Colonic mucosa (tissue), 4 donors: ENCODE measurements around the gene MYO16. TPM values are rescaled to one million over a fixed set of nuclear protein-coding genes. Genes with fewer than 3 reads are reported as not detected.

Experiments
- DNase-seq: peaks from one replicate; pipeline ENCODE4 v3.0.0-alpha.2; 2020
- H3K27ac ChIP-seq: fragments of 200-600 bp; one replicate; pipeline ENCODE4 v1.8.0; 2021
- H3K27me3 ChIP-seq: fragments of 200-600 bp; one replicate; pipeline ENCODE4 v1.8.0; 2021
- H3K36me3 ChIP-seq: fragments of 200-600 bp; one replicate; pipeline ENCODE4 v1.8.0; 2021
- H3K4me1 ChIP-seq: fragments of 200-600 bp; one replicate; pipeline ENCODE4 v1.8.0; 2021; ENCODE audit warnings: mild to moderate bottlenecking
- H3K4me3 ChIP-seq: fragments of 200-600 bp; one replicate; pipeline ENCODE4 v1.8.0; 2021
- H3K9ac ChIP-seq, 2 donors: one replicate each; pipeline ENCODE4 v1.7.0; 2013; ENCODE audit warnings: control low read depth in 2 of 2, low read depth in 2 of 2, low read length in 2 of 2
- H3K9me3 ChIP-seq: fragments of 200-600 bp; one replicate; pipeline ENCODE4 v1.8.0; 2021
- intact Hi-C: fragments of 100-400 bp; cut with DNase I; formaldehyde crosslinking; loops from one replicate; pipeline ENCODE4 v1.14.1; 2022
- total RNA-seq, 2 donors: library from RNA; stranded (reverse); fragmentation: NEBNext Ultra II Directional in 1 of 2; extraction: Animal tissue kit (Norgen Biotek cat#: 25700) in 1 of 2; gene quantifications; one replicate each; pipeline ENCODE4 v1.2.1, GENCODE V29; 2021
- TF ChIP-seq, protein P1 (sequence below): fragments of 200-600 bp; IDR thresholded peaks from one replicate; pipeline ENCODE4 v1.8.0; 2022; ENCODE audit warnings: antibody characterized with exemption, mild to moderate bottlenecking
- donor health status: healthy.
- donor health status: DM: no; HTN: no; CAD: no.
- donor health status: DM: no; HTN: no; CAD: no.

Gene MYO16
- total RNA-seq, 2 donors from 2014 or later = 0.05 TPM; not detected in 1

DNA sequence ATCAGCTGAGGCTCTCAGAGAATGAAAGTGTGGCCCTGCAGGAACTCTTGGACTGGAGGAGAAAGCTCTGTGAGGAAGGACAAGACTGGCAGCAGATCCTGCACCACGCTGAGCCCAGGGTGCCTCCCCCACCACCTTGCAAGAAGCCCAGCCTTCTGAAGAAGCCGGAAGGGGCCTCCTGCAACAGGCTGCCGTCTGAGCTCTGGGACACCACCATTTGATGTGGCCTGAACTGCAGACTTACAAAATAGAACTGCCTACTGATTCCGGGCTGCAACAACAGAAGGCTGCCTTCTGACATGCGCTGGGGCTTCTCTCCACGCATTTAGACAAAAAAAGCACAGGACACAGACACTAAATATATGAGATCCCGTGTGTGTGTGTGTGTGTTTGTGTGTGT, 577.2 kb downstream of the MYO16 start:
- H3K9ac ChIP-seq = no peak overlapping the region
- H3K4me3 ChIP-seq = no peak overlapping the region
- H3K9me3 ChIP-seq = no peaks in the 10 kb centered on the region
- TF ChIP-seq, protein P1, sequence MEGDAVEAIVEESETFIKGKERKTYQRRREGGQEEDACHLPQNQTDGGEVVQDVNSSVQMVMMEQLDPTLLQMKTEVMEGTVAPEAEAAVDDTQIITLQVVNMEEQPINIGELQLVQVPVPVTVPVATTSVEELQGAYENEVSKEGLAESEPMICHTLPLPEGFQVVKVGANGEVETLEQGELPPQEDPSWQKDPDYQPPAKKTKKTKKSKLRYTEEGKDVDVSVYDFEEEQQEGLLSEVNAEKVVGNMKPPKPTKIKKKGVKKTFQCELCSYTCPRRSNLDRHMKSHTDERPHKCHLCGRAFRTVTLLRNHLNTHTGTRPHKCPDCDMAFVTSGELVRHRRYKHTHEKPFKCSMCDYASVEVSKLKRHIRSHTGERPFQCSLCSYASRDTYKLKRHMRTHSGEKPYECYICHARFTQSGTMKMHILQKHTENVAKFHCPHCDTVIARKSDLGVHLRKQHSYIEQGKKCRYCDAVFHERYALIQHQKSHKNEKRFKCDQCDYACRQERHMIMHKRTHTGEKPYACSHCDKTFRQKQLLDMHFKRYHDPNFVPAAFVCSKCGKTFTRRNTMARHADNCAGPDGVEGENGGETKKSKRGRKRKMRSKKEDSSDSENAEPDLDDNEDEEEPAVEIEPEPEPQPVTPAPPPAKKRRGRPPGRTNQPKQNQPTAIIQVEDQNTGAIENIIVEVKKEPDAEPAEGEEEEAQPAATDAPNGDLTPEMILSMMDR = no peak
- H3K27me3 ChIP-seq = no peaks in the 10 kb centered on the region
- no peaks in the 10 kb centered on the region for H3K36me3 ChIP-seq
- no peak overlapping the region for H3K27ac ChIP-seq
- no peaks in the 10 kb centered on the region for H3K4me1 ChIP-seq
- no peak for DNase-seq
- intact Hi-C loops = no loop called here

DNA sequence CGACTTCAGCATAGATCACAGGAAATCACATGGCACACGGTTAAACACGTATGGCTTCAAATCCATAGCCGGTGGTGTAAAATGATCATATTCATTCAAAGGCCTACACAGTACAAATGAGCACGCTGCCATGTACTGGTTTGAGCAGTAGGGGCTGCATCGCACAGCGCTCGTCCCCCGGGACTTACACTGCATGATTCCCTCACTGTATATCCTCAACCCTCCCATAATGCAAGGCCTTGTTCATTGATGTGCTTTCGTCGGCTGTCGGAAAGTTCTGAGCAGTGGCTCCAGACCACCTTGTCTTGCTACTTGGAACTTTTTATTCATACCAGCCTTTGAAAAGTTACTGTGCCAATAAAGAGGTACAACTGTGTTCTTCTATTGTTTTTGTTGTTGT, 578.2 kb downstream of the MYO16 start:
- Histone ChIP-seq H3K4me3 (no peak overlapping the region), H3K9ac (no peak overlapping the region), H3K4me1 (no peaks in the 10 kb centered on the region), H3K9me3 (no peaks in the 10 kb centered on the region), H3K36me3 (no peaks in the 10 kb centered on the region), H3K27me3 (no peaks in the 10 kb centered on the region), H3K27ac (no peak overlapping the region)
- intact Hi-C loops = no loop called here
- no peak for DNase-seq
- TF ChIP-seq, protein P1 = no peak

DNA sequence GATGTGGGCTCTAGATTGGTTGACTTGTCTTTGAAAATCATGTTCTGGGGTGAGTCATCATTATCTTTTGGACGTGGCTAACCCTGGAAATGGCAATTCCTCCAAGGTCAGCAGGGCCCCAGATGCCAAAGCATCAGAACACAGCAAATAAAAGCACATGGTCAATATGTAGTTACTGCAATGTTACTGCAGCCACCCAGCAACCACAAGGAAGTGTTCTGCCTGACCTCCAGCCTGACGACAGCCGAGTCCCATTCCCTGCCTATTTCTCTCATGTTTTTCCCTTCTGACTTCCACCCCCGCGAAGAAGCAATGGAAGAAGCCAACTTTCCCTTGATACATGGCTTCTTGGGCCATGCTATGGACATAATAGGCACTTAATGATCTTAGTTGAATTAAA, 579.1 kb downstream of the MYO16 start:
- Histone ChIP-seq H3K4me1 (no peaks in the 10 kb centered on the region), H3K36me3 (no peaks in the 10 kb centered on the region), H3K4me3 (no peak overlapping the region), H3K9me3 (no peaks in the 10 kb centered on the region), H3K27ac (no peak overlapping the region), H3K27me3 (no peaks in the 10 kb centered on the region), H3K9ac (no peak overlapping the region)
- TF ChIP-seq, protein P1 = no peak
- intact Hi-C loops = no loop called here
- no peak for DNase-seq

DNA sequence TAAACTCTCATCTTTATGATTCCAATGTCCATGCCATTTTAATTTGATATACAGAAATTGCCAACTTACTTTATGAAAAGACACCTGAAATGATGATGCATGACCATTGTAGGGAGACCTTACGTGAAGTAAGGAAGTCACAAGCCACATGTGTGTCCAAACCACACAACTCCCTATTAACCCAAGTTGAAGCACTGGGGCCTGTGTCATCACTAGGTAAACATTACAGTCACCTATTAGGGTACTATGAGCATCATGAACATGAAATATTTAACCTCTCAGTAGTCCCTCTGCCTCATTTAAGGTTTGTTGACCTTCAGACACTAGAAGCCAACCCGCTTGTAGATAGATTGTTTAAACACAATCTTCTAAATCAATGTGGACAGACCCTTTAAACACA, 580.1 kb downstream of the MYO16 start:
- intact Hi-C loops = no loop called here
- TF ChIP-seq, protein P1 = no peak
- Histone ChIP-seq H3K9ac (no peak overlapping the region), H3K4me1 (no peaks in the 10 kb centered on the region), H3K27me3 (no peaks in the 10 kb centered on the region), H3K27ac (no peak overlapping the region), H3K36me3 (no peaks in the 10 kb centered on the region), H3K4me3 (no peak overlapping the region), H3K9me3 (no peaks in the 10 kb centered on the region)
- DNase-seq = no peak

DNA sequence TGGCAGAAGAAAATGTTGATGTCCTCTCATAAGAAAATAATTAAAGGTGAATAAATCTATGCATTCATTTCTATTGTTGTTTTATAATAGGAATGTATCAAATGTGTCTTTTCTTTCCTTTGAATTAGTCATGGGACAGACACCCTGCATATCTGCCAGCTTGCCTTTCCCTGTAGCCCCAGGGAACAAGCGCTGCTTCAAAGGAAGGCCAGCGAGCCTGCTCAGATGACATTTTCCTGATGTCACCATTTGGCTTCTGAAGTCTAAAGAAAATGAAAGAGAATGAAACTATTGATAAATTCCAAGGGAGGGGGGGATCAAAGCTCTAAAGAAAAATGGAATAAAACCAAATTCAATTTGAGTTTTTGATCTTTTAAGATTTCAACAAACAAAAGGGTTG, 582.2 kb downstream of the MYO16 start:
- intact Hi-C loops = no loop called here
- H3K4me1 ChIP-seq = no peaks in the 10 kb centered on the region
- no peaks in the 10 kb centered on the region for H3K27me3 ChIP-seq
- no peak overlapping the region for H3K9ac ChIP-seq
- DNase-seq = no peak
- H3K9me3 ChIP-seq = no peaks in the 10 kb centered on the region
- H3K36me3 ChIP-seq = no peaks in the 10 kb centered on the region
- TF ChIP-seq, protein P1 = no peak
- no peak overlapping the region for H3K4me3 ChIP-seq
- no peak overlapping the region for H3K27ac ChIP-seq

DNA sequence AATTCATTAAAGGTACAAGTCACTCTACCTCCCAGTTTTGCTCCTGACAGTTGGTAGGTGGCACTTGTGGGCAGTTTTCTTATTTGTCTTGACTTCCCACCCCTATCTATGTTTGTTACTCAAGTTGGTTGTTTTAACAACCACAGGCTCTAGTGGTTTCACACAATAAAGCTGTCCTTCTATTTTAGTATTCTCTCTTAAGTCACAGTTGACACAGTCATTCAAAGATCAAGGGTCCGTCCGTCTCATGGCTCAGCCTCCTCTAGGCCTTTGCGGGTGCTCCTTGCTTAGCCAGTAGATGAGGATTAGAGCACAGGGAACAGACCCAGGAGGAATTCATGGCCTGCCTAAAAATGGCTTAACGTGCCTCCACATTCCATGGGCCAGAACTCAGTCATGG, 583.2 kb downstream of the MYO16 start:
- Histone ChIP-seq H3K36me3 (no peaks in the 10 kb centered on the region), H3K27me3 (no peaks in the 10 kb centered on the region), H3K9me3 (no peaks in the 10 kb centered on the region), H3K4me3 (no peak overlapping the region), H3K27ac (no peak overlapping the region), H3K4me1 (no peaks in the 10 kb centered on the region), H3K9ac (no peak overlapping the region)
- TF ChIP-seq, protein P1 = no peak
- intact Hi-C loops = no loop called here
- no peak for DNase-seq
